ENCODE measurements around the gene LGALS3.

Gene LGALS3

GRCh38 chr14:55115460-55115859 is 13.6 kb upstream of the LGALS3 start:
- no peak for DNase-seq (ENCODE audit: low spot score)

GRCh38 chr14:55115861-55116245 is 13.2 kb upstream of the LGALS3 start:
- DNase-seq (ENCODE audit: low spot score): no peak

GRCh38 chr14:55116246-55117030 is 12.6 kb upstream of the LGALS3 start:
- no peak for DNase-seq (ENCODE audit: low spot score)

GRCh38 chr14:55117803-55118441 is 11.1 kb upstream of the LGALS3 start:
- DNase-seq (ENCODE audit: low spot score): no peak

GRCh38 chr14:55118761-55119160 is 10.3 kb upstream of the LGALS3 start:
- DNase-seq (ENCODE audit: low spot score): no peak

GRCh38 chr14:55120571-55121495 is 8.2 kb upstream of the LGALS3 start:
- no peak for DNase-seq (ENCODE audit: low spot score)

GRCh38 chr14:55121628-55122439 is 7.2 kb upstream of the LGALS3 start:
- no peak for DNase-seq (ENCODE audit: low spot score)

GRCh38 chr14:55122440-55122986 is 6.5 kb upstream of the LGALS3 start:
- DNase-seq (ENCODE audit: low spot score): no peak

- peak; percentile 61 for DNase-seq (ENCODE audit: low spot score)
Measured at GRCh38 chr14:55123101-55123500, 6.0 kb upstream of the LGALS3 start.

- no peak for DNase-seq (ENCODE audit: low spot score)
Measured at GRCh38 chr14:55123852-55124639, 5.0 kb upstream of the LGALS3 start.

GRCh38 chr14:55124774-55125386 is 4.2 kb upstream of the LGALS3 start:
- DNase-seq (ENCODE audit: low spot score): no peak

- no peak for DNase-seq (ENCODE audit: low spot score)
Measured at GRCh38 chr14:55125403-55125802, 3.6 kb upstream of the LGALS3 start.

GRCh38 chr14:55126034-55126433 is 3.0 kb upstream of the LGALS3 start:
- DNase-seq (ENCODE audit: low spot score): no peak

- DNase-seq (ENCODE audit: low spot score): no peak
Measured at GRCh38 chr14:55126932-55127459, 2.1 kb upstream of the LGALS3 start.

GRCh38 chr14:55127460-55127951 is 1.5 kb upstream of the LGALS3 start:
- DNase-seq (ENCODE audit: low spot score): no peak

- DNase-seq (ENCODE audit: low spot score): no peak
Measured at GRCh38 chr14:55128386-55129085, 516 bp upstream of the LGALS3 start.

GRCh38 chr14:55129428-55130195 is 560 bp downstream of the LGALS3 start:
- DNase-seq (ENCODE audit: low spot score): peak; percentile 37

GRCh38 chr14:55130196-55130550 is 1.1 kb downstream of the LGALS3 start:
- DNase-seq (ENCODE audit: low spot score): no peak
